ENCODE data around the gene MYL4. TPM values are rescaled to one million over a fixed set of nuclear protein-coding genes. Genes with fewer than 3 reads are reported as not detected.
"Not testable (repeated sequence)": the region's sequence is repeated elsewhere in the genome, so short reads cannot be mapped to it uniquely, and the experiment has no call there.

Gene MYL4
- total RNA-seq, 1 donor from 2014 or later = not detected

- no peaks in the 10 kb centered on the region for H3K9me3 ChIP-seq
- peaks cover 27% of the 10 kb centered on the region for H3K4me1 ChIP-seq
- intact Hi-C loops (cut with DNase I) = no loop called here
- no peak for DNase-seq (ENCODE audit: extremely low spot score in 2 of 2)
- TF ChIP-seq POLR2A (IDR thresholded peaks at IDR 0.05) = no peak
- no peak for TF ChIP-seq CTCF (IDR thresholded peaks at IDR 0.05)
- TF ChIP-seq POLR2AphosphoS5 (IDR thresholded peaks at IDR 0.05; ENCODE audit: insufficient read depth in 1 of 2, low read depth in 1 of 2) = no peak
- H3K27ac ChIP-seq = no peak overlapping the region
- no peaks in the 10 kb centered on the region for H3K27me3 ChIP-seq
- no peak overlapping the region for H3K4me3 ChIP-seq
- H3K36me3 ChIP-seq = no peaks in the 10 kb centered on the region
These were observed 12.0 kb downstream of the MYL4 start for GRCh38 chr17:47221154-47221553.

GRCh38 chr17:47222047-47222446 is 12.9 kb downstream of the MYL4 start:
- Histone ChIP-seq H3K4me1 (peaks cover 31% of the 10 kb centered on the region), H3K27ac (no peak overlapping the region), H3K4me3 (no peak overlapping the region), H3K36me3 (no peaks in the 10 kb centered on the region), H3K27me3 (no peaks in the 10 kb centered on the region), H3K9me3 (no peaks in the 10 kb centered on the region)
- TF ChIP-seq POLR2AphosphoS5 (IDR thresholded peaks at IDR 0.05; ENCODE audit: insufficient read depth in 1 of 2, low read depth in 1 of 2) (no peak), CTCF (IDR thresholded peaks at IDR 0.05) (no peak), POLR2A (IDR thresholded peaks at IDR 0.05) (no peak)
- intact Hi-C loops (cut with DNase I) = no loop called here
- no peak for DNase-seq (ENCODE audit: extremely low spot score in 2 of 2)

- Histone ChIP-seq H3K27me3 (no peaks in the 10 kb centered on the region), H3K4me1 (peaks cover 31% of the 10 kb centered on the region), H3K4me3 (no peak overlapping the region), H3K27ac (peak overlapping the region; percentile 83), H3K36me3 (no peaks in the 10 kb centered on the region), H3K9me3 (no peaks in the 10 kb centered on the region)
- no peak for DNase-seq (ENCODE audit: extremely low spot score in 2 of 2)
- intact Hi-C loops (cut with DNase I) = no loop called here
- TF ChIP-seq POLR2AphosphoS5 (IDR thresholded peaks at IDR 0.05; ENCODE audit: insufficient read depth in 1 of 2, low read depth in 1 of 2) = no peak
- no peak for TF ChIP-seq CTCF (IDR thresholded peaks at IDR 0.05)
- no peak for TF ChIP-seq POLR2A (IDR thresholded peaks at IDR 0.05)
These were observed 13.9 kb downstream of the MYL4 start for GRCh38 chr17:47223007-47223406.

GRCh38 chr17:47223460-47223859 is 14.3 kb downstream of the MYL4 start:
- TF ChIP-seq POLR2A (IDR thresholded peaks at IDR 0.05) (no peak), CTCF (IDR thresholded peaks at IDR 0.05) (no peak), POLR2AphosphoS5 (IDR thresholded peaks at IDR 0.05; ENCODE audit: insufficient read depth in 1 of 2, low read depth in 1 of 2) (no peak)
- no peaks in the 10 kb centered on the region for H3K27me3 ChIP-seq
- no peak overlapping the region for H3K4me3 ChIP-seq
- peak overlapping the region; percentile 83 for H3K27ac ChIP-seq
- no peaks in the 10 kb centered on the region for H3K9me3 ChIP-seq
- no peak for DNase-seq (ENCODE audit: extremely low spot score in 2 of 2)
- peaks cover 31% of the 10 kb centered on the region for H3K4me1 ChIP-seq
- intact Hi-C loops (cut with DNase I) = no loop called here
- H3K36me3 ChIP-seq = no peaks in the 10 kb centered on the region

GRCh38 chr17:47224077-47224476 is 14.9 kb downstream of the MYL4 start:
- DNase-seq (ENCODE audit: extremely low spot score in 2 of 2); H3K4me3 ChIP-seq; H3K9me3 ChIP-seq; H3K36me3 ChIP-seq; H3K27me3 ChIP-seq; intact Hi-C loops (cut with DNase I): not testable (repeated sequence)
- Histone ChIP-seq H3K4me1 (peaks cover 31% of the 10 kb centered on the region), H3K27ac (peak overlapping the region; percentile 83)

GRCh38 chr17:47224966-47225365 is 15.8 kb downstream of the MYL4 start:
- Histone ChIP-seq H3K4me3 (no peak overlapping the region), H3K27ac (peak overlapping the region; percentile 83), H3K4me1 (peaks cover 31% of the 10 kb centered on the region), H3K9me3 (no peaks in the 10 kb centered on the region), H3K27me3 (no peaks in the 10 kb centered on the region), H3K36me3 (no peaks in the 10 kb centered on the region)
- TF ChIP-seq POLR2AphosphoS5 (IDR thresholded peaks at IDR 0.05; ENCODE audit: insufficient read depth in 1 of 2, low read depth in 1 of 2) = no peak
- no peak for TF ChIP-seq CTCF (IDR thresholded peaks at IDR 0.05)
- no peak for TF ChIP-seq POLR2A (IDR thresholded peaks at IDR 0.05)
- intact Hi-C loops (cut with DNase I) = no loop called here
- no peak for DNase-seq (ENCODE audit: extremely low spot score in 2 of 2)
